Measurements from ENCODE around the gene SGTA.

GRCh38 chr19:2790194-2790556 is 7.1 kb upstream of the SGTA start:
- no peak for TF ChIP-seq CTCF (conservative IDR thresholded peaks at IDR 0.05; ENCODE audit: low read length)
- no peak for TF ChIP-seq EZH2phosphoT487 (IDR thresholded peaks at IDR 0.05; ENCODE audit: borderline replicate concordance)
